22Rv1 (cell line): ENCODE measurements around the gene CKB.

Experiments
- H3K27ac ChIP-seq: fragments of 450-650 bp; 2 replicates; pipeline ENCODE4 v1.5.1; 2017
- CTCF ChIP-seq: fragments of 450-650 bp; IDR thresholded peaks from 2 replicates; pipeline ENCODE4 v1.5.1; 2017; ENCODE audit warnings: mild to moderate bottlenecking
- ZFX ChIP-seq: fragments of 450-650 bp; IDR thresholded peaks from 2 replicates; pipeline ENCODE4 v1.6.1; 2017; ENCODE audit warnings: antibody characterized with exemption, borderline replicate concordance

CKB gene

DNA sequence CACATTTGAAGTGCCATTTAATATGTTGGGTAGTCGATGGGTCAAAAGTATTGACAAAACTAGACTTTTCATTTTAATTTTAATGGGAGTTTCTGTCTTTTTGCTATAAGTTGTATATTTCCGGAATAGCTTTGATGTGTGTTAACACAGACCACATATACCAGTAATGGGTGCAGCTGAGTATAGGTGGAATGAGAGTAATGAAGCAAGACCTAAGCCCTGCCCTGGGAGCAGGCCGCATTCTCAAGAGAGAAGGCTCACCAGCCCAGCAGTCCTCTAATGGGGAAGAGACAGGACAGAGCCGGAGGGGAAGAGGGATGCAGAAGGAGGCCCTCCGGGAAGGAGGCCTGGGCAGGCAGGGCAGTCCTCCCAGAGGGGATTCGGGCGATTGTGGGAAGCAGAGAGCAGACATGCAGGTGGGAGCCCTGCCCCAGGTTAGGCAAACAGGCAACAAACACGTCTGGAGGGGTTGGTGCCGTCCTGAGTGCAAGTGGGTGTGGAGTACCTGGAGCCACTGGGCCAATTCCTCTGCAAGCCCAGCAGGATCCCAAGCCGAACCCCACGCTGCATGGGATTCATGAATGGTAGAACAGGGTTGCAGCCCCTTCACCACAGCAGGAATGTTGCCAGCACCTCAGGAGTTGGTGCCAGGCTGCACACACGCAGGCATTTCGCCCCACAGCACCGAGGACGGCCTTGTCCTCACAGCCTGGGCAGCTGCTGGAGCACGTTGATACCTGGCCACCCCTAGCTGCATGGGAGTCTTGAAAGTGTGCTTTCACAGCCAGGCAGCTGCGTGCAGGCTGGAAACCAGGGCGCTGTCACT lies 7.8 kb downstream of the CKB start:
- H3K27ac ChIP-seq = no peak overlapping the region; the same call in 1 of the 2 replicates
- TF ChIP-seq ZFX = no peak
- no peak for TF ChIP-seq CTCF

- TF ChIP-seq CTCF (peak; percentile 20; the same call in 1 of the 2 replicates), ZFX (no peak)
- peak overlapping the region; percentile 91 for H3K27ac ChIP-seq
These were observed 9.7 kb downstream of the CKB start for GRCh38 chr14:103512701-103513611.

GRCh38 chr14:103512180-103512579 lies 10.4 kb downstream of the CKB start:
- H3K27ac ChIP-seq = peak overlapping the region; percentile 91

- H3K27ac ChIP-seq = no peak overlapping the region
- TF ChIP-seq ZFX (no peak), CTCF (no peak)
These were observed 11.6 kb downstream of the CKB start for GRCh38 chr14:103510724-103511693.

- no peak overlapping the region for H3K27ac ChIP-seq
- TF ChIP-seq ZFX (no peak), CTCF (no peak)
These were observed 12.5 kb downstream of the CKB start for GRCh38 chr14:103509864-103510723.

DNA sequence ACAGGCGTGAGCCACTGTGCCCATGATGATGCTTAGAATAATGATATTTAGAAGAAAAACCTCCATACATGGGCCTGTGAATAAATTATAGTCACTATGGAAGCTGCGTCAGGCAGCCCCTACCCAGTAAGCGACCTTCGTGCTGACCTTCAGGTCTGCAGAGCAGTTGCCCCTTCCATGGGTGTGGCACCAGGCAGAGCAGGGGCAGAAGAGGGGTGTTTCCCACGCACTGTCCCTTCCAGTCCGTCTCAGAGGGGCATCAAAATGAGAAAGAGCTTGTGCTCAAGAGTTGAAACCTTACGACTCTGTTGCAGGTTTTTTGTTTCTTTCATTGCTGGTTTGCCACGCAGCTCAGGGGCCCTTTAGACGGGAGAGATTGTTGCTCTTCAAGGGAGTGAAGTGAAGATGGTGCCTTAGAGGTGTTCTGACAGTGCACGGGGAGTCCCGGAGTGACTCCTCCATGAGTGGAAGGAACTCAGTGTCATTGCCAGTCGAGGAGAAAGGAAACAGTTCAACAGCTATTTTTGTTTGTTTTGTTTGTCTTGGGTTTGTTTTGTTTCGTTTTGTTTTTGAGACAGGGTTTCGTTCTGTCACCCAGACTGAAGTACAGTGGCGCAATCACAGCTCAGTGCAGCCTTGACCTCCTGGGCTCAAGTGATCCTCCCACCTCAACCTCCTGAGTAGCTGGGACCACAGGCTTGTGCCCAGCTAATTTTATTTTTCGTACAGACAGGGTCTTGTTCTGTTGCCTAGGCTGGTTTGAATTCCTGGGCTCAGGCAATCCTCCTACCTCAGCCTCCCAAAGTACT lies 13.9 kb downstream of the CKB start:
- H3K27ac ChIP-seq = no peak overlapping the region
- TF ChIP-seq CTCF = no peak
- TF ChIP-seq ZFX = no peak
